GM23338 (cell line): Measurements from ENCODE around the gene PUS3.

Experiments used
- EZH2 ChIP-seq: fragments of 200-600 bp; sonication (generic); IDR thresholded peaks from one replicate; pipeline ENCODE4 v1.8.0; 2017; ENCODE audit warnings: antibody characterized with exemption, mild to moderate bottlenecking, low read depth; ENCODE audit not compliant: unreplicated experiment
- EZH2phosphoT487 ChIP-seq: fragments of 200-600 bp; sonication (generic); IDR thresholded peaks from one replicate; pipeline ENCODE4 v1.8.1; 2018; ENCODE audit warnings: antibody characterized with exemption; ENCODE audit not compliant: unreplicated experiment
- NANOG ChIP-seq: IDR thresholded peaks from 2 replicates; pipeline ENCODE4 v1.6.1; 2016; ENCODE audit warnings: antibody characterized with exemption, borderline replicate concordance
- POLR2AphosphoS5 ChIP-seq: IDR thresholded peaks from 2 replicates; pipeline ENCODE4 v1.6.1; 2016; ENCODE audit warnings: antibody characterized with exemption, low read depth
- TF ChIP-seq, protein P1 (sequence below), 2 experiments: fragments of 200-600 bp in 1 of 2; sonication (generic) in 1 of 2; conservative IDR thresholded peaks; 2 replicates each; pipeline versions ENCODE4 v1.5.1 to v1.6.1; 2016 to 2017; ENCODE audit warnings: antibody characterized with exemption in 2 of 2, low read depth in 2 of 2, mild to moderate bottlenecking in 2 of 2, moderate library complexity in 1 of 2

DNA sequence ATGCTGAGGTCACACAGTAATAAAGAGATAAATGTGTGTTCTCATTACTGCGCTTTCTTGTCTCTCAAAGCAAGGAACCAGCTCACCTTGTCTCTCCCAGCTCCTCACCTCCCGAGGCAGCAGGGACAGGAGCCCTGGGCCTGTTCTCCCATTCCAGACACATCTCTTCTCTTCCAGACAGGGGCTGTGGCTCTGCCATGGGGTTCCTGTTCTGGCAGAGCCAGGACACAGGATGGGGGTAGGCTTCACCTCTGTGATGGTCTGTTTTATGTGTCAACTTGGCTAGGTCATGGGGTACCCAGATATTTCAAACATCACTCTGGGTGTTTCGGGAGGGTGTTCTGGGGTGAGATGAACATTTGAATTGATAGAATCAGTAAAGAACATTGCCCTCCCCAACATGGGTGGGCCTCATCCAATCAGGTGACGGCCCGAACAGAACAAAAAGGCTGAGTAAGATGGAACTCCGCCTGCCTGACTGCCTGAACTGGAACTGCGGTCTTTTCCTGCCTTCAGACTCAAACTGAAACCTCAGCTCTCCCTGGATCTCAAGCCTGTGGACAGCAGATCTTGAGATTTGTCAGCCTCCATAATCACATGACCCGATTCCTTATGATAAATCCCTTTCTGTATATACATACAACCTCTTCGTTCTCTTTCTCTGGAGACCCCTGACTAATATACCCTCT lies 40.8 kb upstream of the PUS3 start:
- TF ChIP-seq POLR2AphosphoS5 (no peak), EZH2phosphoT487 (no peak), EZH2 (no peak), NANOG (no peak)
- TF ChIP-seq, protein P1, sequence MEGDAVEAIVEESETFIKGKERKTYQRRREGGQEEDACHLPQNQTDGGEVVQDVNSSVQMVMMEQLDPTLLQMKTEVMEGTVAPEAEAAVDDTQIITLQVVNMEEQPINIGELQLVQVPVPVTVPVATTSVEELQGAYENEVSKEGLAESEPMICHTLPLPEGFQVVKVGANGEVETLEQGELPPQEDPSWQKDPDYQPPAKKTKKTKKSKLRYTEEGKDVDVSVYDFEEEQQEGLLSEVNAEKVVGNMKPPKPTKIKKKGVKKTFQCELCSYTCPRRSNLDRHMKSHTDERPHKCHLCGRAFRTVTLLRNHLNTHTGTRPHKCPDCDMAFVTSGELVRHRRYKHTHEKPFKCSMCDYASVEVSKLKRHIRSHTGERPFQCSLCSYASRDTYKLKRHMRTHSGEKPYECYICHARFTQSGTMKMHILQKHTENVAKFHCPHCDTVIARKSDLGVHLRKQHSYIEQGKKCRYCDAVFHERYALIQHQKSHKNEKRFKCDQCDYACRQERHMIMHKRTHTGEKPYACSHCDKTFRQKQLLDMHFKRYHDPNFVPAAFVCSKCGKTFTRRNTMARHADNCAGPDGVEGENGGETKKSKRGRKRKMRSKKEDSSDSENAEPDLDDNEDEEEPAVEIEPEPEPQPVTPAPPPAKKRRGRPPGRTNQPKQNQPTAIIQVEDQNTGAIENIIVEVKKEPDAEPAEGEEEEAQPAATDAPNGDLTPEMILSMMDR (conservative IDR thresholded peaks at IDR 0.05; ENCODE audit: low read depth in 2 of 2) = no peak
